ENCODE measurements around the gene METTL5.
"Not testable (repeated sequence)": the region's sequence is repeated elsewhere in the genome, so short reads cannot be mapped to it uniquely, and the experiment has no call there.

Gene METTL5

GRCh38 chr2:169865492-169865891 lies 40.8 kb upstream of the METTL5 start:
- Histone ChIP-seq H3K36me3 (ENCODE audit: control insufficient read depth, insufficient read depth, low read length) (no peaks in the 10 kb centered on the region), H3K27me3 (replicated peaks; ENCODE audit: control insufficient read depth, insufficient read depth, low read length) (no peaks in the 10 kb centered on the region), H3K4me3 (replicated peaks; ENCODE audit: low read depth, low read length) (no peak overlapping the region)
- DNase-seq (ENCODE audit: extremely low read depth, insufficient read length), result no peak
- TF ChIP-seq CTCF (IDR thresholded peaks at IDR 0.05; ENCODE audit: insufficient read depth, low read length, poor library complexity, severe bottlenecking), result no peak

GRCh38 chr2:169862816-169863215 lies 38.1 kb upstream of the METTL5 start:
- Histone ChIP-seq H3K4me3 (replicated peaks; ENCODE audit: low read depth, low read length) (no peak overlapping the region), H3K36me3 (ENCODE audit: control insufficient read depth, insufficient read depth, low read length) (no peaks in the 10 kb centered on the region), H3K27me3 (replicated peaks; ENCODE audit: control insufficient read depth, insufficient read depth, low read length) (no peaks in the 10 kb centered on the region)
- no peak for DNase-seq (ENCODE audit: extremely low read depth, insufficient read length)
- TF ChIP-seq CTCF (IDR thresholded peaks at IDR 0.05; ENCODE audit: insufficient read depth, low read length, poor library complexity, severe bottlenecking), result no peak

- no peaks in the 10 kb centered on the region for H3K27me3 ChIP-seq (replicated peaks; ENCODE audit: control insufficient read depth, insufficient read depth, low read length)
- no peak for DNase-seq (ENCODE audit: extremely low read depth, insufficient read length)
- TF ChIP-seq CTCF (IDR thresholded peaks at IDR 0.05; ENCODE audit: insufficient read depth, low read length, poor library complexity, severe bottlenecking), result no peak
- H3K4me3 ChIP-seq (replicated peaks; ENCODE audit: low read depth, low read length), result no peak overlapping the region
- H3K36me3 ChIP-seq (ENCODE audit: control insufficient read depth, insufficient read depth, low read length), result no peaks in the 10 kb centered on the region
Measured at GRCh38 chr2:169860149-169860548, 35.4 kb upstream of the METTL5 start.

GRCh38 chr2:169859423-169859822 lies 34.7 kb upstream of the METTL5 start:
- Histone ChIP-seq H3K4me3 (replicated peaks; ENCODE audit: low read depth, low read length) (no peak overlapping the region), H3K27me3 (replicated peaks; ENCODE audit: control insufficient read depth, insufficient read depth, low read length) (no peaks in the 10 kb centered on the region), H3K36me3 (ENCODE audit: control insufficient read depth, insufficient read depth, low read length) (no peaks in the 10 kb centered on the region)
- no peak for DNase-seq (ENCODE audit: extremely low read depth, insufficient read length)
- no peak for TF ChIP-seq CTCF (IDR thresholded peaks at IDR 0.05; ENCODE audit: insufficient read depth, low read length, poor library complexity, severe bottlenecking)

- not testable (repeated sequence) for H3K36me3 ChIP-seq (ENCODE audit: control insufficient read depth, insufficient read depth, low read length); H3K27me3 ChIP-seq (replicated peaks; ENCODE audit: control insufficient read depth, insufficient read depth, low read length); DNase-seq (ENCODE audit: extremely low read depth, insufficient read length); H3K4me3 ChIP-seq (replicated peaks; ENCODE audit: low read depth, low read length)
Measured at GRCh38 chr2:169855281-169856258, 30.9 kb upstream of the METTL5 start.

GRCh38 chr2:169853041-169853668 lies 28.4 kb upstream of the METTL5 start:
- no peaks in the 10 kb centered on the region for H3K36me3 ChIP-seq (ENCODE audit: control insufficient read depth, insufficient read depth, low read length)
- no peak overlapping the region for H3K4me3 ChIP-seq (replicated peaks; ENCODE audit: low read depth, low read length)
- no peak for DNase-seq (ENCODE audit: extremely low read depth, insufficient read length)
- TF ChIP-seq CTCF (IDR thresholded peaks at IDR 0.05; ENCODE audit: insufficient read depth, low read length, poor library complexity, severe bottlenecking), result no peak
- no peaks in the 10 kb centered on the region for H3K27me3 ChIP-seq (replicated peaks; ENCODE audit: control insufficient read depth, insufficient read depth, low read length)

All from GM06990 (cell line).